AG20443 (cell line): ENCODE data around the gene TMEM109.

Source experiments
- DNase-seq: peaks from one replicate; pipeline ENCODE4 v3.0.0; 2012; ENCODE audit warnings: low spot score, mixed read lengths

TMEM109 gene

GRCh38 chr11:60913793-60914632 is at the start of gene TMEM109:
Gene TMEM109, plus strand, starts transcription at chr11:60914158. Its CDS starts 5,536 bp downstream, at chr11:60919694.
- DNase-seq = peak; percentile 97

- no peak for DNase-seq
Measured at GRCh38 chr11:60864856-60865513, 49.0 kb upstream of the TMEM109 start.

GRCh38 chr11:60866911-60867870 is 46.8 kb upstream of the TMEM109 start, which contains the start of gene ZP1:
Gene ZP1, plus strand, starts transcription at chr11:60867542. Its CDS starts 20 bp downstream, at chr11:60867562.
- DNase-seq = no peak

GRCh38 chr11:60867871-60868681 is 45.9 kb upstream of the TMEM109 start:
- no peak for DNase-seq

- no peak for DNase-seq
Measured at GRCh38 chr11:60868682-60869450, 45.1 kb upstream of the TMEM109 start.

GRCh38 chr11:60869451-60869825 is 44.5 kb upstream of the TMEM109 start:
- DNase-seq = no peak

- DNase-seq = no peak
Measured at GRCh38 chr11:60870276-60870675, 43.7 kb upstream of the TMEM109 start.

GRCh38 chr11:60870733-60871377 is 43.1 kb upstream of the TMEM109 start:
- DNase-seq = no peak

GRCh38 chr11:60871378-60872061 is 42.4 kb upstream of the TMEM109 start:
- DNase-seq = peak; percentile 48

- peak; percentile 61 for DNase-seq
Measured at GRCh38 chr11:60872124-60872960, 41.6 kb upstream of the TMEM109 start.

- peak; percentile 80 for DNase-seq
Measured at GRCh38 chr11:60872961-60873524, 40.9 kb upstream of the TMEM109 start.

GRCh38 chr11:60873533-60873932 is 40.4 kb upstream of the TMEM109 start:
- DNase-seq = no peak

- DNase-seq = no peak
Measured at GRCh38 chr11:60874421-60875365, 39.3 kb upstream of the TMEM109 start.

- DNase-seq = no peak
Measured at GRCh38 chr11:60875366-60876167, 38.4 kb upstream of the TMEM109 start.

- DNase-seq = no peak
Measured at GRCh38 chr11:60876168-60876485, 37.8 kb upstream of the TMEM109 start.
